Measurements from ENCODE around the gene TRUB2. TPM values are rescaled to one million over a fixed set of nuclear protein-coding genes. Genes with fewer than 3 reads are reported as not detected.
A peak's percentile ranks its signal among the peaks of the same experiment; 100 is the strongest.

TRUB2 gene
- total and polyA plus RNA-seq, 8 donors = 4.9 to 15.9 (median 13.2) TPM

DNA sequence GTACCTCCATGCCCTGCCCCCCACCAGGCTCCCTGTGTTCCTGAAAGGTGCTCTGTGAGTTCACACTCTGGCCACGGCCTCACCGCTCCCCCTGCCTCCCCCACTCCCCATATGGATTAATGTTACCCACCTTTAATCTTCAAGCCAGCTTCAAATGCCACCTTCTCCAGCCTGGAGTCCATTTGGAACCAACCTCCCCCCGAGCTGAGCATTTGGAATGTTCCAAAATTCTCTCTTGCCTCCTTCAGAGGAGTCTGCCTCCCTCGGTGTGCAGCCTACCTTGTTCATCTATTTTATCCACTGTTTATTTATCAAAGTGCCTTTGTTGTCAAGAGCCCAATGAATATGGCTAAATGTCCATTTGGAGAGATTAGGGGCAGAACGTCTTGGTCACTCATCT lies 50.7 kb downstream of the TRUB2 start:
- no peak for DNase-seq
- TF ChIP-seq EP300 (IDR thresholded peaks at IDR 0.05) = no peak
- TF ChIP-seq, protein P1, sequence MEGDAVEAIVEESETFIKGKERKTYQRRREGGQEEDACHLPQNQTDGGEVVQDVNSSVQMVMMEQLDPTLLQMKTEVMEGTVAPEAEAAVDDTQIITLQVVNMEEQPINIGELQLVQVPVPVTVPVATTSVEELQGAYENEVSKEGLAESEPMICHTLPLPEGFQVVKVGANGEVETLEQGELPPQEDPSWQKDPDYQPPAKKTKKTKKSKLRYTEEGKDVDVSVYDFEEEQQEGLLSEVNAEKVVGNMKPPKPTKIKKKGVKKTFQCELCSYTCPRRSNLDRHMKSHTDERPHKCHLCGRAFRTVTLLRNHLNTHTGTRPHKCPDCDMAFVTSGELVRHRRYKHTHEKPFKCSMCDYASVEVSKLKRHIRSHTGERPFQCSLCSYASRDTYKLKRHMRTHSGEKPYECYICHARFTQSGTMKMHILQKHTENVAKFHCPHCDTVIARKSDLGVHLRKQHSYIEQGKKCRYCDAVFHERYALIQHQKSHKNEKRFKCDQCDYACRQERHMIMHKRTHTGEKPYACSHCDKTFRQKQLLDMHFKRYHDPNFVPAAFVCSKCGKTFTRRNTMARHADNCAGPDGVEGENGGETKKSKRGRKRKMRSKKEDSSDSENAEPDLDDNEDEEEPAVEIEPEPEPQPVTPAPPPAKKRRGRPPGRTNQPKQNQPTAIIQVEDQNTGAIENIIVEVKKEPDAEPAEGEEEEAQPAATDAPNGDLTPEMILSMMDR (IDR thresholded peaks at IDR 0.05) = no peak
- no peak for TF ChIP-seq POLR2AphosphoS5 (IDR thresholded peaks at IDR 0.05)
- TF ChIP-seq POLR2A (IDR thresholded peaks at IDR 0.05) = no peak
- peaks cover 15 to 32% (median 24%) of the 10 kb centered on the region in 4 donors for H3K4me1 ChIP-seq

DNA sequence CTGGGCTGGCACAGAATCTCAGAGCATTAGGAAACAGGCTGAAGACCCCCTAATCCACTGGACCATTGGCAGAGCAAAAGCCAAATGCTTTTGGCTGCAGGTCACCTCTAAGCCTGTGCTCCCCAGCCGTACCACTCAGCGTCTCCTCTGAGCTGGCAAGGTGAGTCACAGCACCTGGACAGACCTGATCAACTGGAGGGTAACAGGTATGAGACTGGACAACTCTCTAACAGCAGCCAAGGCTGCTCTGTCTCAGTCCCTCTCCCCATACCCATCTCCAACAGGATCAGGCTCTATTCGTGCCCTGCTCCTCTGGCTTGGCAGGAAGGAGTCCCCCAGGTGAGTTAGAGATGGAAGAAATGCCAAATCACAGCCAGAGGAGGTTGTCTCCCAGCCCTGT lies 51.1 kb downstream of the TRUB2 start:
- 51 to 70% (median 64%) methylated on average over 3 of the region's 3 CpGs for WGBS, 5 donors
- TF ChIP-seq POLR2A (IDR thresholded peaks at IDR 0.05) (no peak), EP300 (IDR thresholded peaks at IDR 0.05) (no peak), POLR2AphosphoS5 (IDR thresholded peaks at IDR 0.05) (no peak)
- TF ChIP-seq, protein P1 (IDR thresholded peaks at IDR 0.05) = no peak
- peaks cover 50 to 75% (median 69%) of the 10 kb centered on the region in 4 donors for H3K36me3 ChIP-seq
- peaks cover 14 to 31% (median 22%) of the 10 kb centered on the region in 4 donors for H3K4me1 ChIP-seq
- no peak overlapping the region for H3K4me3 ChIP-seq
- H3K27me3 ChIP-seq = no peaks in the 10 kb centered on the region
- no peaks in the 10 kb centered on the region for H3K9me3 ChIP-seq
- intact Hi-C loops (cut with DNase I; ENCODE audit: low total_unique reads) = no loop called here
- H3K27ac ChIP-seq = peak overlapping the region in 2 of 5 donors; percentile 36 to 38
- peak in 1 of 2 donors; percentile 45 for DNase-seq

More for the DNA sequence above, 50.7 kb downstream of the TRUB2 start:
- Histone ChIP-seq H3K27ac (peak overlapping the region in 2 of 5 donors; percentile 36 to 38), H3K27me3 (no peaks in the 10 kb centered on the region), H3K4me3 (no peak overlapping the region), H3K9me3 (no peaks in the 10 kb centered on the region), H3K36me3 (peaks cover 46 to 71% (median 65%) of the 10 kb centered on the region in 4 donors)
- intact Hi-C loops (cut with DNase I; ENCODE audit: low total_unique reads) = no loop called here
- WGBS, 5 donors = 55 to 80% (median 65%) methylated on average over 5 of the region's 5 CpGs

DNA sequence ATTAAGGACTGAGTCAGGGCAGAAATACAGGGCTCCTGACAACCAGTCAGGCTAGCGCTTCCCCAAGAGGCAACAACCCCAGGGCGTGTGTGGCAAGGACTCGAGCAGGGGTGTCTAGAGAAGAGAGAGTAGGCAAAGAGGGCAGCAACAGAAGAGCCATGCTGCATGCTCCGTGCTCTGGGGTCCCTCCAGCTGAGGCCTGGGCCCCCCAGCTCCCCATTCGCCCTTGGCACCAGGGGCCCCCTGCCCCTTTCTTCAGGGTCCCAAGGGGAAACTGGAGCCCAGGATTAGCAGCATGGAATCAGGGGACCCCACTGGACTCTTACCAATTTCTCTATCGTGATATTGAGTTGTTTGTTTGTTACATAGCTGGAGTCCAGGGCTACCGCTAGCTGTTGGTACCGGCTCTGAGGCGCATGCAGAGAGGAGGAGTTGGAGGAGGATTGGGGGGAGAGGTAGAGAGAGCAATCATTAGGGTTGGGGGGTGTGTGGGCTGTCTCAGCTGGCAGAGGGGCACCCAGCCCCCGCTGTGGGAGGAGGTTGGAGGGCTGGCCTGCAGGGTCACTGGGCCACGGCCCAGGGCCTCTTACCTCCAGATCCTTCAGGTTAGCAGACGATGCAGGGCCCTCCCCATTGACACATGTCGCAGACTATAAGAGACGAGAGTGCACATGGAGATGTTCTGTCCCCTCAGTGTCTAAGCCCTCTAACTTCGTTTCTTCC lies 55.2 kb downstream of the TRUB2 start:
- DNase-seq = no peak
- H3K36me3 ChIP-seq = peaks cover 61 to 98% (median 93%) of the 10 kb centered on the region in 4 donors

DNA sequence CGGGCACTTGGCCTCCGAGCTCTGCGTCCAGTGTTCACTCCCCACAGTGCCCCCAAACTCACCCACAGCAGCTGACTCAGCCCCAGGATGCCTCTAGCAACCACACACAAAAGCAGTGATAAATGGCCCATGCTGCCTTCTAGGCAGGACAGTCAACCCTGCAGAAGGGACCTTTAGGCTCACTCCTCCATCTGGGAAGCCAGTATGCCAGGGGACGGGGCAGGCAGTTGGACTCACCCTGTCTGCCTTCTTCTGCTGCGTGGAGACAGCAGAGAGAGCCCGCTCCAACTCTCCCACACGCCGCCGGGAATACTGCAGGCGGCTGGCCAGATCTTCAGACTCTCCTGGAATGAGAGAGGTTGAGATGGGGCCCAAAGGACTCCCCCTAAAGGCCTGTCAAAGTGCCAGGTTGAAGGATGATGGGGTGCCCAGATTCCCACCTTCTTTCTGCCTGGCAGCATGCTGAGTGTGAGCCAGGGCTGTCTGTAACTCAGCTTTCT lies 56.8 kb downstream of the TRUB2 start:
- no peaks in the 10 kb centered on the region for H3K9me3 ChIP-seq
- TF ChIP-seq POLR2A (IDR thresholded peaks at IDR 0.05) (no peak), POLR2AphosphoS5 (IDR thresholded peaks at IDR 0.05) (no peak), EP300 (IDR thresholded peaks at IDR 0.05) (no peak)
- no peak for DNase-seq
- H3K4me3 ChIP-seq = no peak overlapping the region
- intact Hi-C loops (cut with DNase I; ENCODE audit: low total_unique reads) = no loop called here
- no peaks in the 10 kb centered on the region for H3K27me3 ChIP-seq
- H3K27ac ChIP-seq = no peak overlapping the region
- no peaks in the 10 kb centered on the region for H3K4me1 ChIP-seq
- 92 to 96% (median 95%) methylated on average over 10 of the region's 10 CpGs for WGBS, 5 donors
- H3K36me3 ChIP-seq = peaks cover 67 to 100% (median 96%) of the 10 kb centered on the region in 4 donors

More for the DNA sequence above, 55.2 kb downstream of the TRUB2 start:
- Histone ChIP-seq H3K4me3 (no peak overlapping the region), H3K4me1 (peaks cover 0 to 5% (median 2%) of the 10 kb centered on the region in 4 donors), H3K9me3 (no peaks in the 10 kb centered on the region), H3K27me3 (no peaks in the 10 kb centered on the region), H3K27ac (no peak overlapping the region)
- TF ChIP-seq POLR2AphosphoS5 (IDR thresholded peaks at IDR 0.05) = no peak
- TF ChIP-seq POLR2A (IDR thresholded peaks at IDR 0.05) = no peak
- no peak for TF ChIP-seq EP300 (IDR thresholded peaks at IDR 0.05)
- TF ChIP-seq, protein P1 (IDR thresholded peaks at IDR 0.05) = no peak
- intact Hi-C loops (cut with DNase I; ENCODE audit: low total_unique reads) = no loop called here
- WGBS, 5 donors = 83 to 91% (median 86%) methylated on average over 15 of the region's 15 CpGs

Data from stomach (tissue), 9 donors.